ENCODE data around the gene CYP27B1. TPM values are rescaled to one million over a fixed set of nuclear protein-coding genes. Genes with fewer than 3 reads are reported as not detected.
A peak's percentile ranks its signal among the peaks of the same experiment; 100 is the strongest.

CYP27B1 gene
- total RNA-seq, 1 experiment from 2014 or later: 1.8 TPM

- CTCF ChIA-PET: interaction anchor here (0.7 to 3.4 kb wide), 5 partner anchors 9 to 152 kb away, joined by 3 to 18 read pairs (median 8); partner anchors contain the start of gene TSPAN31
- Mint-ChIP-seq H3K36me3 (ENCODE audit: insufficient read depth, unreplicated experiment) (no peaks in the 10 kb centered on the region), H3K4me1 (ENCODE audit: low read depth, unreplicated experiment) (peaks cover 28% of the 10 kb centered on the region), H3K9me3 (ENCODE audit: low read depth, unreplicated experiment) (no peaks in the 10 kb centered on the region), H3K4me3 (ENCODE audit: low read depth, unreplicated experiment) (peak overlapping the region; percentile 57), H3K27ac (ENCODE audit: unreplicated experiment) (no peak overlapping the region), H3K27me3 (ENCODE audit: unreplicated experiment) (peaks cover 92% of the 10 kb centered on the region)
- no TSS peak for BruUV-seq (replicated peaks)
- no peak for DNase-seq
- no peak for TF ChIP-seq CTCF (IDR thresholded peaks at IDR 0.05; ENCODE audit: unreplicated experiment)
- intact Hi-C loops (cut with micrococcal nuclease; ENCODE audit: unreplicated experiment): no loop called here
Measured at GRCh38 chr12:57735198-57735855, 31.6 kb downstream of the CYP27B1 start.

DNA sequence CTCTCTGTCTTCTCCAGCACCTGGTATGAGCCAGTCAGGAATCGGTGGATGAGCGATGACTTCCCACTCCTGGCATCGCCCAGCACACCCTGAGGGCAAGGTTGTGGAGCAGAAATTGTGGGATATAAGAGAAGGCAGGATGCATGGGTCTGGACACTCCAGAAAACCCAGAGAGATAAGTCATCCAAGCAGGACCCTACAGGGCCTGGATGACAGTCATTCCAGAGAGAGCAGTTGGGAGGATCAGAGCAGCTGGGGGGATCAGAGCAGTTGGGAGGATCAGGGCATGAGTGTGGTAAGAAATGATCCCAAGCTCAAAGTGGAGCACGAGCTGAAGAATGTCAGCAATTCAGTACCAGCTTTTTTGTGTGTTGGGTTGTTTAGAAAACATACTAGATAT is 32.3 kb downstream of the CYP27B1 start:
- intact Hi-C loops (cut with micrococcal nuclease; ENCODE audit: unreplicated experiment): no loop called here
- CTCF ChIA-PET: interaction anchor here (2.0 to 3.4 kb wide), 3 partner anchors 8 to 152 kb away, joined by 8 to 18 read pairs (median 17); partner anchors contain the start of gene TSPAN31
- TF ChIP-seq CTCF (IDR thresholded peaks at IDR 0.05; ENCODE audit: unreplicated experiment): no peak
- H3K27ac Mint-ChIP-seq (ENCODE audit: unreplicated experiment): no peak overlapping the region
- DNase-seq: no peak
- H3K27me3 Mint-ChIP-seq (ENCODE audit: unreplicated experiment): peaks cover 92% of the 10 kb centered on the region
- no TSS peak for BruUV-seq (replicated peaks)
- H3K9me3 Mint-ChIP-seq (ENCODE audit: low read depth, unreplicated experiment): no peaks in the 10 kb centered on the region
- no peak overlapping the region for H3K4me3 Mint-ChIP-seq (ENCODE audit: low read depth, unreplicated experiment)
- no peaks in the 10 kb centered on the region for H3K36me3 Mint-ChIP-seq (ENCODE audit: insufficient read depth, unreplicated experiment)
- H3K4me1 Mint-ChIP-seq (ENCODE audit: low read depth, unreplicated experiment): peaks cover 27% of the 10 kb centered on the region

GRCh38 chr12:57733928-57734327 is 33.0 kb downstream of the CYP27B1 start:
- BruUV-seq (replicated peaks): no TSS peak
- H3K36me3 Mint-ChIP-seq (ENCODE audit: insufficient read depth, unreplicated experiment): no peaks in the 10 kb centered on the region
- H3K9me3 Mint-ChIP-seq (ENCODE audit: low read depth, unreplicated experiment): no peaks in the 10 kb centered on the region
- DNase-seq: no peak
- intact Hi-C loops (cut with micrococcal nuclease; ENCODE audit: unreplicated experiment): no loop called here
- CTCF ChIA-PET: interaction anchor here (3.2 to 3.4 kb wide), 2 partner anchors 8 to 151 kb away, joined by 17 to 18 read pairs; no protein-coding TSS in a partner anchor
- no peak overlapping the region for H3K4me3 Mint-ChIP-seq (ENCODE audit: low read depth, unreplicated experiment)
- no peak for TF ChIP-seq CTCF (IDR thresholded peaks at IDR 0.05; ENCODE audit: unreplicated experiment)
- H3K27ac Mint-ChIP-seq (ENCODE audit: unreplicated experiment): no peak overlapping the region
- peaks cover 92% of the 10 kb centered on the region for H3K27me3 Mint-ChIP-seq (ENCODE audit: unreplicated experiment)
- peaks cover 21% of the 10 kb centered on the region for H3K4me1 Mint-ChIP-seq (ENCODE audit: low read depth, unreplicated experiment)

GRCh38 chr12:57732726-57733593 is 33.9 kb downstream of the CYP27B1 start:
- no peak for DNase-seq
- CTCF ChIA-PET: no interaction called here
- TF ChIP-seq CTCF (IDR thresholded peaks at IDR 0.05; ENCODE audit: unreplicated experiment): no peak
- Mint-ChIP-seq H3K27me3 (ENCODE audit: unreplicated experiment) (peaks cover 96% of the 10 kb centered on the region), H3K4me1 (ENCODE audit: low read depth, unreplicated experiment) (peaks cover 28% of the 10 kb centered on the region), H3K27ac (ENCODE audit: unreplicated experiment) (no peak overlapping the region), H3K36me3 (ENCODE audit: insufficient read depth, unreplicated experiment) (peaks cover under 1% of the 10 kb centered on the region), H3K4me3 (ENCODE audit: low read depth, unreplicated experiment) (no peak overlapping the region), H3K9me3 (ENCODE audit: low read depth, unreplicated experiment) (no peaks in the 10 kb centered on the region)
- intact Hi-C loops (cut with micrococcal nuclease; ENCODE audit: unreplicated experiment): no loop called here
- BruUV-seq (replicated peaks): no TSS peak

Data from Calu3 (cell line).